Psoas muscle (tissue), 8 donors: ENCODE measurements around the gene CAMTA1. TPM values are rescaled to one million over a fixed set of nuclear protein-coding genes. Genes with fewer than 3 reads are reported as not detected.

Experiments used
- ATAC-seq, 4 donors: fragments of 200-7000 bp; cut with Tn5 transposase; one replicate each; pipeline ENCODE4 v1.9.1; 2020; ENCODE audit warnings: moderate library complexity in 3 of 4, mild to moderate bottlenecking in 2 of 4
- DNase-seq, 2 donors: peaks; one replicate each; pipeline ENCODE4 v3.0.0-alpha.2; 2020
- H3K27ac ChIP-seq: fragments of 200-600 bp; one replicate; pipeline ENCODE4 v1.8.0; 2022
- H3K27me3 ChIP-seq, 3 donors: fragments of 200-600 bp in 1 of 3; one replicate each; pipeline versions ENCODE4 v1.6.1 to v1.8.0; 2013 to 2022; ENCODE audit warnings: low read length in 2 of 3, mild to moderate bottlenecking in 2 of 3, moderate library complexity in 1 of 3; ENCODE audit not compliant: insufficient read depth in 3 of 3
- H3K36me3 ChIP-seq, 2 donors: fragments of 200-600 bp in 1 of 2; one replicate each; pipeline versions ENCODE4 v1.6.1 to v1.8.0; 2013 to 2022; ENCODE audit warnings: low read depth in 1 of 2, mild to moderate bottlenecking in 1 of 2, moderate library complexity in 1 of 2; ENCODE audit not compliant: insufficient read depth in 1 of 2
- H3K4me1 ChIP-seq: fragments of 200-600 bp; one replicate; pipeline ENCODE4 v1.8.0; 2022
- H3K4me3 ChIP-seq: fragments of 200-600 bp; one replicate; pipeline ENCODE4 v1.8.0; 2022; ENCODE audit warnings: mild to moderate bottlenecking
- H3K9me3 ChIP-seq: fragments of 200-600 bp; one replicate; pipeline ENCODE4 v1.8.0; 2022
- CTCF ChIP-seq: fragments of 200-600 bp; IDR thresholded peaks from one replicate; pipeline ENCODE4 v1.8.0; 2022; ENCODE audit warnings: antibody characterized with exemption
- WGBS, 3 donors: extraction: QIAGEN DNeasy Blood & Tissue Kit; methylation state at CpG; one replicate each; pipeline versions ENCODE4 v1.1.6 to v1.1.7; 2013; 5-methylcytosine and 5-hydroxymethylcytosine counted together
- intact Hi-C, 2 donors: fragments of 100-400 bp; cut with DNase I; formaldehyde crosslinking; loops; one replicate each; pipeline versions ENCODE4 v1.11.0 to v1.14.2; 2022
- polyA plus RNA-seq, 3 donors: library from polyadenylated mRNA; stranded (reverse); fragments of 200-250 nt; gene quantifications; one replicate each; pipeline ENCODE4 v1.2.3, GENCODE V29; 2013
- total RNA-seq, 4 donors: library from RNA; stranded (reverse); fragmentation: NEBNext Ultra II Directional in 2 of 4; extraction: Animal tissue kit (Norgen Biotek cat#: 25700) in 2 of 4; gene quantifications; one replicate each; pipeline versions ENCODE4 v1.2.1 to v1.2.4, GENCODE V29; 2021 to 2023
- donor health status: healthy with polysubstance abuse.
- donor health status: DM: no; HTN: no; CAD: no; lungs with moderate emphysema.
- donor health status: Bipolar disorder and iron deficiency.
- donor health status: healthy.
- donor health status: DM: yes; HTN: yes; CAD: no.
- donor health status: DM: no; HTN: no; CAD: no.
- donor health status: DM: no; HTN: no; CAD: no.
- donor health status: DM: yes; HTN: yes; CAD: no.

The CAMTA1 gene
- total and polyA plus RNA-seq, 7 donors: 64.6 to 206 (median 76.5) TPM

- Histone ChIP-seq H3K9me3 (no peaks in the 10 kb centered on the region), H3K4me3 (no peak overlapping the region), H3K27me3 (no peaks in the 10 kb centered on the region), H3K4me1 (peaks cover 14% of the 10 kb centered on the region), H3K27ac (no peak overlapping the region), H3K36me3 (peaks cover 0 to 8% of the 10 kb centered on the region in 2 donors)
- ATAC-seq: no peak
- intact Hi-C loops: no loop called here
- 45 to 55% (median 55%) methylated on average over 2 of the region's 2 CpGs for WGBS, 3 donors
- no peak for TF ChIP-seq CTCF
- DNase-seq: no peak
Measured at GRCh38 chr1:7768583-7768982, 983.3 kb downstream of the CAMTA1 start.

GRCh38 chr1:7769673-7770412 lies 984.6 kb downstream of the CAMTA1 start:
- DNase-seq: no peak
- Histone ChIP-seq H3K4me3 (peak overlapping the region; percentile 85), H3K4me1 (peaks cover 14% of the 10 kb centered on the region), H3K27ac (peak overlapping the region; percentile 95), H3K9me3 (no peaks in the 10 kb centered on the region), H3K27me3 (no peaks in the 10 kb centered on the region), H3K36me3 (peaks cover 8 to 21% of the 10 kb centered on the region in 2 donors)
- ATAC-seq: no peak
- no peak for TF ChIP-seq CTCF
- 90 to 92% (median 90%) methylated on average over 12 of the region's 12 CpGs for WGBS, 3 donors
- intact Hi-C loops: no loop called here

GRCh38 chr1:7770669-7770996 lies 985.4 kb downstream of the CAMTA1 start:
- H3K27ac ChIP-seq: peak overlapping the region; percentile 95
- WGBS, 3 donors: 3 to 6% (median 4%) methylated on average over 6 of the region's 6 CpGs
- intact Hi-C loops: no loop called here
- H3K4me3 ChIP-seq: peak overlapping the region; percentile 85
- H3K36me3 ChIP-seq: peaks cover 8 to 26% of the 10 kb centered on the region in 2 donors
- H3K27me3 ChIP-seq: no peaks in the 10 kb centered on the region
- no peak for DNase-seq
- TF ChIP-seq CTCF: no peak
- H3K4me1 ChIP-seq: peaks cover 14% of the 10 kb centered on the region
- ATAC-seq: peak; percentile 22 to 74 (median 58)
- no peaks in the 10 kb centered on the region for H3K9me3 ChIP-seq

- 0 to 1% (median 1%) methylated on average over 68 to 97 of the region's 97 CpGs for WGBS, 3 donors
- ATAC-seq (peak; percentile 98 to 99 (median 99)), DNase-seq (peak; percentile 90 to 96)
- Histone ChIP-seq H3K9me3 (no peaks in the 10 kb centered on the region), H3K27me3 (no peaks in the 10 kb centered on the region), H3K36me3 (peaks cover 8 to 31% of the 10 kb centered on the region in 2 donors), H3K27ac (peak within 1 kb of the TSS; percentile 95), H3K4me1 (peaks cover 14% of the 10 kb centered on the region), H3K4me3 (peak within 1 kb of the TSS; percentile 85)
- TF ChIP-seq CTCF: no peak
- intact Hi-C loops: no loop called here
Measured at GRCh38 chr1:7770997-7771822, 986.0 kb downstream of the CAMTA1 start, which contains the start of gene VAMP3. TSS of gene VAMP3 (plus strand) at chr1:7771296. CDS start at chr1:7771384, 88 bp downstream.
